ENCODE results near the gene DXO. TPM values are rescaled to one million over a fixed set of nuclear protein-coding genes. Genes with fewer than 3 reads are reported as not detected.

Gene DXO
- total and polyA plus RNA-seq, 2 of the 13 experiments (the other 11 are each of a cell fraction or from before 2014, with no cell fraction given) = 18.6 to 26.2 TPM

DNA sequence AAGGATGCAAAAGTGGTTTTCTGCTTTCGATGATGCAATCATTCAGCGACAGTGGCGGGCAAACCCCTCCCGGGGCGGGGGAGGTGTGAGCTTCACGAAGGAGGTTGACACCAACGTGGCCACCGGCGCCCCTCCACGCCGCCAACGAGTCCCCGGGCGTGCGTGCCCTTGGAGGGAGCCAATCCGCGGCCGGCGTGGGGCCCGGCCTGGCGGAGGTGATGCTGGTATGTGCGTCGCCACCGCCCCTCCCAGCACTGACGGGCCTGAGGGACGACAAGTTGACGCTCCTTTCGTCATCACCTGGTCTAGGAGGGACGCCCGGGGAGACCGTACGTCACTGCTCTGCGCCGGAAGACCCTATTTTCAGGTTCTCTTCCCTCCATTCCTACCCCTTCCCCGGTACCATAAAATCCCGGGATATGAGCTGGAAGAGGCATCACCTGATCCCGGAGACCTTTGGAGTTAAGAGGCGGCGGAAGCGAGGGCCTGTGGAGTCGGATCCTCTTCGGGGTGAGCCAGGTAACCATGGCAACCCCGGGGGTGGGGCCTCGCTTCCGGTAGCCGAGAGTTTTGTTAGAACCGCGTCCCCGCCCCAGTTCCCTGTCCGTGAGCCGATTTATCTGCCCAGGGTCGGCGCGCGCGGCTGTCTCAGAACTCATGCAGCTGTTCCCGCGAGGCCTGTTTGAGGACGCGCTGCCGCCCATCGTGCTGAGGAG is at the start of gene DXO (continued):
- TF ChIP-seq, protein P1, sequence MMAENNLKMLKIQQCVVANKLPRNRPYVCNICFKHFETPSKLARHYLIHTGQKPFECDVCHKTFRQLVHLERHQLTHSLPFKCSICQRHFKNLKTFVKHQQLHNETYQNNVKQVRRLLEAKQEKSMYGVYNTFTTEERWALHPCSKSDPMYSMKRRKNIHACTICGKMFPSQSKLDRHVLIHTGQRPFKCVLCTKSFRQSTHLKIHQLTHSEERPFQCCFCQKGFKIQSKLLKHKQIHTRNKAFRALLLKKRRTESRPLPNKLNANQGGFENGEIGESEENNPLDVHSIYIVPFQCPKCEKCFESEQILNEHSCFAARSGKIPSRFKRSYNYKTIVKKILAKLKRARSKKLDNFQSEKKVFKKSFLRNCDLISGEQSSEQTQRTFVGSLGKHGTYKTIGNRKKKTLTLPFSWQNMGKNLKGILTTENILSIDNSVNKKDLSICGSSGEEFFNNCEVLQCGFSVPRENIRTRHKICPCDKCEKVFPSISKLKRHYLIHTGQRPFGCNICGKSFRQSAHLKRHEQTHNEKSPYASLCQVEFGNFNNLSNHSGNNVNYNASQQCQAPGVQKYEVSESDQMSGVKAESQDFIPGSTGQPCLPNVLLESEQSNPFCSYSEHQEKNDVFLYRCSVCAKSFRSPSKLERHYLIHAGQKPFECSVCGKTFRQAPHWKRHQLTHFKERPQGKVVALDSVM (CRISPR knock-in tag; IDR thresholded peaks at IDR 0.05) = no peak
- peak; percentile 81 for TF ChIP-seq NFYB (CRISPR knock-in tag; IDR thresholded peaks at IDR 0.05)
- TF ChIP-seq KDM1A (CRISPR knock-in tag; IDR thresholded peaks at IDR 0.05) = peak; percentile 87; the same call in 1 of the 2 replicates
- TF ChIP-seq ZNF761 (CRISPR knock-in tag; conservative IDR thresholded peaks at IDR 0.05) = peak; percentile 82; the same call in 1 of the 2 replicates
- peak; percentile 99 for TF ChIP-seq HDAC1 (CRISPR knock-in tag; IDR thresholded peaks at IDR 0.05)
- TF ChIP-seq ZNF460 (CRISPR knock-in tag; IDR thresholded peaks at IDR 0.05; ENCODE audit: borderline replicate concordance) = no peak
- TF ChIP-seq PHF20 (CRISPR knock-in tag; IDR thresholded peaks at IDR 0.05) = peak; percentile 97
- TF ChIP-seq, protein P2, sequence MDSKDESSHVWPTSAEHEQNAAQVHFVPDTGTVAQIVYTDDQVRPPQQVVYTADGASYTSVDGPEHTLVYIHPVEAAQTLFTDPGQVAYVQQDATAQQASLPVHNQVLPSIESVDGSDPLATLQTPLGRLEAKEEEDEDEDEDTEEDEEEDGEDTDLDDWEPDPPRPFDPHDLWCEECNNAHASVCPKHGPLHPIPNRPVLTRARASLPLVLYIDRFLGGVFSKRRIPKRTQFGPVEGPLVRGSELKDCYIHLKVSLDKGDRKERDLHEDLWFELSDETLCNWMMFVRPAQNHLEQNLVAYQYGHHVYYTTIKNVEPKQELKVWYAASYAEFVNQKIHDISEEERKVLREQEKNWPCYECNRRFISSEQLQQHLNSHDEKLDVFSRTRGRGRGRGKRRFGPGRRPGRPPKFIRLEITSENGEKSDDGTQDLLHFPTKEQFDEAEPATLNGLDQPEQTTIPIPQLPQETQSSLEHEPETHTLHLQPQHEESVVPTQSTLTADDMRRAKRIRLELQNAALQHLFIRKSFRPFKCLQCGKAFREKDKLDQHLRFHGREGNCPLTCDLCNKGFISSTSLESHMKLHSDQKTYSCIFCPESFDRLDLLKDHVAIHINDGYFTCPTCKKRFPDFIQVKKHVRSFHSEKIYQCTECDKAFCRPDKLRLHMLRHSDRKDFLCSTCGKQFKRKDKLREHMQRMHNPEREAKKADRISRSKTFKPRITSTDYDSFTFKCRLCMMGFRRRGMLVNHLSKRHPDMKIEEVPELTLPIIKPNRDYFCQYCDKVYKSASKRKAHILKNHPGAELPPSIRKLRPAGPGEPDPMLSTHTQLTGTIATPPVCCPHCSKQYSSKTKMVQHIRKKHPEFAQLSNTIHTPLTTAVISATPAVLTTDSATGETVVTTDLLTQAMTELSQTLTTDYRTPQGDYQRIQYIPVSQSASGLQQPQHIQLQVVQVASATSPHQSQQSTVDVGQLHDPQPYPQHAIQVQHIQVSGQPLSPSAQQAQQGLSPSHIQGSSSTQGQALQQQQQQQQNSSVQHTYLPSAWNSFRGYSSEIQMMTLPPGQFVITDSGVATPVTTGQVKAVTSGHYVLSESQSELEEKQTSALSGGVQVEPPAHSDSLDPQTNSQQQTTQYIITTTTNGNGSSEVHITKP (CRISPR knock-in tag; IDR thresholded peaks at IDR 0.05; ENCODE audit: low read depth) = peak; percentile 41; the same call in 1 of the 2 replicates
- TF ChIP-seq, protein P3, sequence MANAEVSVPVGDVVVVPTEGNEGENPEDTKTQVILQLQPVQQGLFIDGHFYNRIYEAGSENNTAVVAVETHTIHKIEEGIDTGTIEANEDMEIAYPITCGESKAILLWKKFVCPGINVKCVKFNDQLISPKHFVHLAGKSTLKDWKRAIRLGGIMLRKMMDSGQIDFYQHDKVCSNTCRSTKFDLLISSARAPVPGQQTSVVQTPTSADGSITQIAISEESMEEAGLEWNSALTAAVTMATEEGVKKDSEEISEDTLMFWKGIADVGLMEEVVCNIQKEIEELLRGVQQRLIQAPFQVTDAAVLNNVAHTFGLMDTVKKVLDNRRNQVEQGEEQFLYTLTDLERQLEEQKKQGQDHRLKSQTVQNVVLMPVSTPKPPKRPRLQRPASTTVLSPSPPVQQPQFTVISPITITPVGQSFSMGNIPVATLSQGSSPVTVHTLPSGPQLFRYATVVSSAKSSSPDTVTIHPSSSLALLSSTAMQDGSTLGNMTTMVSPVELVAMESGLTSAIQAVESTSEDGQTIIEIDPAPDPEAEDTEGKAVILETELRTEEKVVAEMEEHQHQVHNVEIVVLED (CRISPR knock-in tag; IDR thresholded peaks at IDR 0.05; ENCODE audit: borderline replicate concordance) = peak; percentile 98
- TF ChIP-seq ZNF253 (CRISPR knock-in tag; IDR thresholded peaks at IDR 0.05; ENCODE audit: borderline replicate concordance) = no peak
- TF ChIP-seq ZNF101 (CRISPR knock-in tag; IDR thresholded peaks at IDR 0.05; ENCODE audit: borderline replicate concordance, low read depth) = peak; percentile 20; the same call in 1 of the 2 replicates
- peak; percentile 14; the same call in 1 of the 2 replicates for TF ChIP-seq HOXD1 (CRISPR knock-in tag; IDR thresholded peaks at IDR 0.05)
- TF ChIP-seq ZNF749 (CRISPR knock-in tag; IDR thresholded peaks at IDR 0.05; ENCODE audit: borderline replicate concordance) = peak; percentile 88; the same call in 1 of the 2 replicates
- TF ChIP-seq RFX1 (IDR thresholded peaks at IDR 0.05) = peak; percentile 97
- TF ChIP-seq, protein P4, sequence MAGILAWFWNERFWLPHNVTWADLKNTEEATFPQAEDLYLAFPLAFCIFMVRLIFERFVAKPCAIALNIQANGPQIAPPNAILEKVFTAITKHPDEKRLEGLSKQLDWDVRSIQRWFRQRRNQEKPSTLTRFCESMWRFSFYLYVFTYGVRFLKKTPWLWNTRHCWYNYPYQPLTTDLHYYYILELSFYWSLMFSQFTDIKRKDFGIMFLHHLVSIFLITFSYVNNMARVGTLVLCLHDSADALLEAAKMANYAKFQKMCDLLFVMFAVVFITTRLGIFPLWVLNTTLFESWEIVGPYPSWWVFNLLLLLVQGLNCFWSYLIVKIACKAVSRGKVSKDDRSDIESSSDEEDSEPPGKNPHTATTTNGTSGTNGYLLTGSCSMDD (CRISPR knock-in tag; IDR thresholded peaks at IDR 0.05) = 0 out of 2 replicates have a peak, but pooled peaks have one; percentile 76
- TF ChIP-seq HIVEP1 (CRISPR knock-in tag; IDR thresholded peaks at IDR 0.05) = peak; percentile 94
- TF ChIP-seq NKX3-1 (CRISPR knock-in tag; IDR thresholded peaks at IDR 0.05) = peak; percentile 77; the same call in 1 of the 2 replicates
- peak; percentile 40; the same call in 1 of the 2 replicates for TF ChIP-seq DR1 (CRISPR knock-in tag; IDR thresholded peaks at IDR 0.05)
- peak; percentile 75; the same call in 1 of the 2 replicates for TF ChIP-seq ZFP90 (CRISPR knock-in tag; IDR thresholded peaks at IDR 0.05; ENCODE audit: borderline replicate concordance)
- TF ChIP-seq PHF5A (CRISPR knock-in tag; IDR thresholded peaks at IDR 0.05; ENCODE audit: low read depth, unreplicated experiment) = no peak
- TF ChIP-seq ZNF20 (CRISPR knock-in tag; IDR thresholded peaks at IDR 0.05) = 0 out of 2 replicates have a peak, but pooled peaks have one; percentile 27

Data from HepG2 (cell line).